C4-2B (cell line): ENCODE results near the gene SREBF1.

ENCODE experiments used
- ZFX ChIP-seq: fragments of 450-650 bp; IDR thresholded peaks from 2 replicates; pipeline ENCODE4 v1.6.1; 2017
- TF ChIP-seq, protein P1 (sequence below): fragments of 450-650 bp; conservative IDR thresholded peaks from 2 replicates; pipeline ENCODE4 v1.5.1; 2017; ENCODE audit warnings: mild to moderate bottlenecking

DNA sequence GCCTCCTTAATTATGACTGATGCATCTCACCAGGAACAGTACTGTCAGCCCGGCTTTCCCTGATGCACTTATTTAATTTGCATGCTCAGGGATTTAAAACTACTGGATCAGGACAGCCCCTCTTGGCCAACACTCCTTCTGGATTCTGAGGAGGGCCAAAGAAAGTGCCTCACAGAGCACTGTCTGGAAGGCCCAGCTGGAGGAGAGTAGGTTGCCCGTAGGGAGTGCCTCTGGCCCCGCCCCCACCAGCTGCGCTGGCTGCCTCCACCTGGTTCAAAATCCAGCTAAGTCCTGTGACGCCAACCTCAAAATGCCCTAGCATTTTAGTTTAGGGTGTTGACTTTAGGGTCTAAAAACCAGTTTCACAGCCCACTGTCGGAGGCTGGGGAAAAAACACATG lies 49.4 kb upstream of the SREBF1 start:
- TF ChIP-seq, protein P1, sequence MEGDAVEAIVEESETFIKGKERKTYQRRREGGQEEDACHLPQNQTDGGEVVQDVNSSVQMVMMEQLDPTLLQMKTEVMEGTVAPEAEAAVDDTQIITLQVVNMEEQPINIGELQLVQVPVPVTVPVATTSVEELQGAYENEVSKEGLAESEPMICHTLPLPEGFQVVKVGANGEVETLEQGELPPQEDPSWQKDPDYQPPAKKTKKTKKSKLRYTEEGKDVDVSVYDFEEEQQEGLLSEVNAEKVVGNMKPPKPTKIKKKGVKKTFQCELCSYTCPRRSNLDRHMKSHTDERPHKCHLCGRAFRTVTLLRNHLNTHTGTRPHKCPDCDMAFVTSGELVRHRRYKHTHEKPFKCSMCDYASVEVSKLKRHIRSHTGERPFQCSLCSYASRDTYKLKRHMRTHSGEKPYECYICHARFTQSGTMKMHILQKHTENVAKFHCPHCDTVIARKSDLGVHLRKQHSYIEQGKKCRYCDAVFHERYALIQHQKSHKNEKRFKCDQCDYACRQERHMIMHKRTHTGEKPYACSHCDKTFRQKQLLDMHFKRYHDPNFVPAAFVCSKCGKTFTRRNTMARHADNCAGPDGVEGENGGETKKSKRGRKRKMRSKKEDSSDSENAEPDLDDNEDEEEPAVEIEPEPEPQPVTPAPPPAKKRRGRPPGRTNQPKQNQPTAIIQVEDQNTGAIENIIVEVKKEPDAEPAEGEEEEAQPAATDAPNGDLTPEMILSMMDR = no peak
- TF ChIP-seq ZFX = no peak
